ENCODE results near the gene CYP2D6. TPM values are rescaled to one million over a fixed set of nuclear protein-coding genes. Genes with fewer than 3 reads are reported as not detected.

The CYP2D6 gene
- total and polyA plus RNA-seq, 4 donors: 23.8 to 486 (median 205) TPM

DNA sequence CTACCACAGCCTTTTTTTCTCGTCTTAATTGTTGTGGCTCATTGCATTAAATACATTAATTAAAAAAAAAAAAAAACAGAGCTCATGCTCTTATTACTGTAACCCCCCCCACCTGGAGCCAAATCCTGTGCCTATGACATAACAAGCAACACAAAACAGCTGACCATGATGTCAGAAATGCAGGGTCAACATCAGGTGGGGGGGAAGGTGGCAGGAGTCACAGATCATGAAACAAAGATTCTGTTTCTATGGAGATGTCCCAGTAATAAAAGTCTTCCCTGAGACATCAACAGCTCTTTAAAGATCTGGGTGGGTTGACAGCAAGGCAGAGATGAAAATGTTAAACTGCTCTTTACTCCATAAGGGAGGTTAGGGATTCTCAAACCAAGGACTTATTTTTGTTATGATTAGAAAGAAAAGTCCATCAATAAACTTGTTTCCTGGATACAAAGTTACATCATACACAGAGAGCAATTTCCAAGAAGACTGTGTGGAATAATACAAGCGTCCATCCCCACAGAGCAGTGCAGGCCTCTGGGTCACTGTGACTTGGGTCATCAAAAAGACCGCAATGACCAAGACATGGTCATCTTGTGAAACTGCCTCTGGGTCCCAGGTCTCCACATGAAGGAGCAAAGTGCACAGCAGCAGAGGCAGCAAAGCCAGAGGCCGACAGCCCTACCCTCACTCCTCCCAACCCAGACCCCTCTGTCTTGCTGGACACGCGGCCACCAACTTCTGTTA is 42.7 kb upstream of the CYP2D6 start (continued):
- TF ChIP-seq CTCF (IDR thresholded peaks at IDR 0.05; ENCODE audit: low read depth, low read length, missing input control) (no peak), NR2F2 (IDR thresholded peaks at IDR 0.05) (no peak), ATF3 (IDR thresholded peaks at IDR 0.05) (peak; percentile 64)

DNA sequence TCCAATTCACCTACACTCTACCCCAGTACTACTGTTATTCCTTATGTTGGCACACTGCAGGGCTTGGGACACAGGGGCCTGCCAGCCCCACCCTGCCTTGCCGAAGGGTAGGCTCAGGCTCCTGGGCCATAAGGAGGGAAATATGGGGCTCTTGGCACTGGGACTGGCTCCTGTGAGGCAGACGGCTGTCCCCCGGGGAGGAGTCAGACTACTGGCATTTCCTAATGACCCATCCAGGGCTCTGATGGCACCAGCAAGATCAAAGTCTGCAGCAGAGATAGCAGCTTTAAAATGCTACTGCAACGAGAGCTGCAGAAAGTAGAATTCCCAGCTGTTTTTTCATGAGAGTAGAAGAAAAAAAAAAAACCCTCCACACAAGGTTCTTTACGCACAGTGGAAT is 42.2 kb upstream of the CYP2D6 start:
- no peak overlapping the region for H3K9ac ChIP-seq (ENCODE audit: low read depth in 1 of 2, low read length in 2 of 2)
- H3K9me3 ChIP-seq (ENCODE audit: control insufficient read depth in 4 of 4, low read length in 3 of 4): no peaks in the 10 kb centered on the region
- WGBS: 45% methylated on average over 5 of the region's 5 CpGs
- no peaks in the 10 kb centered on the region for H3K27me3 ChIP-seq (ENCODE audit: control insufficient read depth in 4 of 4, insufficient read depth in 4 of 4, low read length in 3 of 4)
- peaks cover 0 to 11% (median 4%) of the 10 kb centered on the region in 4 donors for H3K36me3 ChIP-seq (ENCODE audit: control insufficient read depth in 4 of 4, insufficient read depth in 3 of 4, low read depth in 1 of 4, low read length in 3 of 4)
- peaks cover 7 to 21% (median 16%) of the 10 kb centered on the region in 4 donors for H3K4me1 ChIP-seq (ENCODE audit: control insufficient read depth in 4 of 4, insufficient read depth in 4 of 4, low read length in 3 of 4)
- TF ChIP-seq SP1 (IDR thresholded peaks at IDR 0.05): peak; percentile 87
- no peak for TF ChIP-seq NR2F2 (IDR thresholded peaks at IDR 0.05)
- no peak for TF ChIP-seq ZBTB33 (IDR thresholded peaks at IDR 0.05)
- no peak for TF ChIP-seq TAF1 (conservative IDR thresholded peaks at IDR 0.05)
- TF ChIP-seq HNF4A (conservative IDR thresholded peaks at IDR 0.05): peak; percentile 79 to 87
- TF ChIP-seq RXRA (IDR thresholded peaks at IDR 0.05): peak in 1 of 2 donors; percentile 40
- peak; percentile 11 to 27 for TF ChIP-seq JUND (IDR thresholded peaks at IDR 0.05)
- peak; percentile 82 for TF ChIP-seq HNF4G (IDR thresholded peaks at IDR 0.05)
- TF ChIP-seq FOXA2 (IDR thresholded peaks at IDR 0.05): no peak
- TF ChIP-seq RAD21 (IDR thresholded peaks at IDR 0.05): peak; percentile 20 to 53
- peak overlapping the region; percentile 21 to 36 for H3K27ac ChIP-seq (ENCODE audit: low read depth in 1 of 2, low read length in 2 of 2)
- no peak overlapping the region for H3K4me3 ChIP-seq (ENCODE audit: low read depth in 1 of 3, low read length in 3 of 3)
- no peak for DNase-seq (ENCODE audit: low spot score)

- 92% methylated on average over 8 of the region's 8 CpGs for WGBS
- Histone ChIP-seq H3K4me3 (ENCODE audit: low read depth in 1 of 3, low read length in 3 of 3) (no peak overlapping the region), H3K4me1 (ENCODE audit: control insufficient read depth in 4 of 4, insufficient read depth in 4 of 4, low read length in 3 of 4) (peaks cover 6 to 21% (median 16%) of the 10 kb centered on the region in 4 donors), H3K27ac (ENCODE audit: low read depth in 1 of 2, low read length in 2 of 2) (peak overlapping the region; percentile 21 to 36), H3K9ac (ENCODE audit: low read depth in 1 of 2, low read length in 2 of 2) (no peak overlapping the region), H3K27me3 (ENCODE audit: control insufficient read depth in 4 of 4, insufficient read depth in 4 of 4, low read length in 3 of 4) (no peaks in the 10 kb centered on the region), H3K9me3 (ENCODE audit: control insufficient read depth in 4 of 4, low read length in 3 of 4) (no peaks in the 10 kb centered on the region), H3K36me3 (ENCODE audit: control insufficient read depth in 4 of 4, insufficient read depth in 3 of 4, low read depth in 1 of 4, low read length in 3 of 4) (peaks cover 0 to 14% (median 4%) of the 10 kb centered on the region in 4 donors)
- TF ChIP-seq GABPA (IDR thresholded peaks at IDR 0.05 in 1 of 2, conservative IDR thresholded peaks at IDR 0.05 in 1 of 2): no peak
- no peak for TF ChIP-seq RAD21 (IDR thresholded peaks at IDR 0.05)
- TF ChIP-seq YY1 (IDR thresholded peaks at IDR 0.05): no peak
- TF ChIP-seq, protein P1, sequence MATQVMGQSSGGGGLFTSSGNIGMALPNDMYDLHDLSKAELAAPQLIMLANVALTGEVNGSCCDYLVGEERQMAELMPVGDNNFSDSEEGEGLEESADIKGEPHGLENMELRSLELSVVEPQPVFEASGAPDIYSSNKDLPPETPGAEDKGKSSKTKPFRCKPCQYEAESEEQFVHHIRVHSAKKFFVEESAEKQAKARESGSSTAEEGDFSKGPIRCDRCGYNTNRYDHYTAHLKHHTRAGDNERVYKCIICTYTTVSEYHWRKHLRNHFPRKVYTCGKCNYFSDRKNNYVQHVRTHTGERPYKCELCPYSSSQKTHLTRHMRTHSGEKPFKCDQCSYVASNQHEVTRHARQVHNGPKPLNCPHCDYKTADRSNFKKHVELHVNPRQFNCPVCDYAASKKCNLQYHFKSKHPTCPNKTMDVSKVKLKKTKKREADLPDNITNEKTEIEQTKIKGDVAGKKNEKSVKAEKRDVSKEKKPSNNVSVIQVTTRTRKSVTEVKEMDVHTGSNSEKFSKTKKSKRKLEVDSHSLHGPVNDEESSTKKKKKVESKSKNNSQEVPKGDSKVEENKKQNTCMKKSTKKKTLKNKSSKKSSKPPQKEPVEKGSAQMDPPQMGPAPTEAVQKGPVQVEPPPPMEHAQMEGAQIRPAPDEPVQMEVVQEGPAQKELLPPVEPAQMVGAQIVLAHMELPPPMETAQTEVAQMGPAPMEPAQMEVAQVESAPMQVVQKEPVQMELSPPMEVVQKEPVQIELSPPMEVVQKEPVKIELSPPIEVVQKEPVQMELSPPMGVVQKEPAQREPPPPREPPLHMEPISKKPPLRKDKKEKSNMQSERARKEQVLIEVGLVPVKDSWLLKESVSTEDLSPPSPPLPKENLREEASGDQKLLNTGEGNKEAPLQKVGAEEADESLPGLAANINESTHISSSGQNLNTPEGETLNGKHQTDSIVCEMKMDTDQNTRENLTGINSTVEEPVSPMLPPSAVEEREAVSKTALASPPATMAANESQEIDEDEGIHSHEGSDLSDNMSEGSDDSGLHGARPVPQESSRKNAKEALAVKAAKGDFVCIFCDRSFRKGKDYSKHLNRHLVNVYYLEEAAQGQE (IDR thresholded peaks at IDR 0.05): no peak
- no peak for TF ChIP-seq SP1 (IDR thresholded peaks at IDR 0.05)
- DNase-seq (ENCODE audit: low spot score): no peak
Measured at GRCh38 chr22:42171946-42172719, 41.5 kb upstream of the CYP2D6 start.
